WTC11 (cell line): Measurements from ENCODE around the gene ZBTB25. TPM values are rescaled to one million over a fixed set of nuclear protein-coding genes. Genes with fewer than 3 reads are reported as not detected.
A peak's percentile ranks its signal among the peaks of the same experiment; 100 is the strongest.

ENCODE experiments used
- ATAC-seq: fragments of 200-7000 bp; cut with Tn5 transposase; 2 replicates; pipeline ENCODE4 v1.10.0; 2021; ENCODE audit warnings: mild to moderate bottlenecking, moderate library complexity
- CTCF ChIA-PET: fragments of 300-600 bp; sonication (Branson Sonifier 250); formaldehyde crosslinking; loops from one replicate; lab custom pipeline; 2021; ENCODE audit warnings: antibody characterized with exemption; lab: Charles Lee
- POLR2A ChIA-PET: fragments of 350-600 bp; sonication (Branson Sonifier 250); formaldehyde crosslinking; loops from one replicate; lab custom pipeline; 2021; ENCODE audit warnings: antibody characterized with exemption; lab: Charles Lee
- DNase-seq: peaks from one replicate; pipeline ENCODE4 v3.0.0; 2021; ENCODE audit warnings: low spot score
- H3K27ac Mint-ChIP-seq: 2 replicates; pipeline ENCODE4 v1.8.0; 2021; ENCODE audit warnings: mixed read lengths
- H3K27me3 Mint-ChIP-seq: 2 replicates; pipeline ENCODE4 v1.8.0; 2021; ENCODE audit warnings: low read depth, mild to moderate bottlenecking, moderate library complexity, mixed read lengths
- H3K36me3 Mint-ChIP-seq: 2 replicates; pipeline ENCODE4 v1.8.0; 2021; ENCODE audit warnings: mixed read lengths
- H3K4me1 Mint-ChIP-seq: 2 replicates; pipeline ENCODE4 v1.8.0; 2022; ENCODE audit warnings: mixed read lengths
- H3K4me3 Mint-ChIP-seq: 2 replicates; pipeline ENCODE4 v1.8.0; 2021; ENCODE audit warnings: mild to moderate bottlenecking, moderate library complexity, mixed read lengths
- H3K9me3 Mint-ChIP-seq: 2 replicates; pipeline ENCODE4 v1.8.0; 2021; ENCODE audit warnings: mixed read lengths
- ATF2 ChIP-seq: sonication (generic); formaldehyde crosslinking; IDR thresholded peaks from 2 replicates; pipeline ENCODE4 v1.8.1; 2022; ENCODE audit warnings: low read depth, missing genetic modification reagents, borderline replicate concordance
- CBFB ChIP-seq: sonication (generic); formaldehyde crosslinking; IDR thresholded peaks from 2 replicates; pipeline ENCODE4 v1.8.1; 2022; ENCODE audit warnings: mild to moderate bottlenecking, low read depth, missing genetic modification reagents
- CDX4 ChIP-seq: fragments of 250-450 bp; sonication (Bioruptor Pico); IDR thresholded peaks from 2 replicates; pipeline ENCODE4 v1.9.0; 2021; ENCODE audit warnings: moderate library complexity, mild to moderate bottlenecking, inconsistent platforms, borderline replicate concordance
- CREM ChIP-seq: sonication (generic); formaldehyde crosslinking; IDR thresholded peaks from 2 replicates; pipeline ENCODE4 v1.8.1; 2022; ENCODE audit warnings: mild to moderate bottlenecking, missing genetic modification reagents, moderate library complexity
- CTCF ChIP-seq: fragments of 200-600 bp; IDR thresholded peaks from 2 replicates; pipeline ENCODE4 v1.8.0; 2022; ENCODE audit warnings: antibody characterized with exemption
- E2F1 ChIP-seq: sonication (generic); formaldehyde crosslinking; IDR thresholded peaks from 2 replicates; pipeline ENCODE4 v1.8.0; 2022; ENCODE audit warnings: mild to moderate bottlenecking, missing genetic modification reagents
- ERG ChIP-seq: fragments of 250-450 bp; sonication (Bioruptor Pico); IDR thresholded peaks from 2 replicates; pipeline ENCODE4 v1.8.0; 2021; ENCODE audit warnings: mild to moderate bottlenecking
- KAT7 ChIP-seq: sonication (generic); formaldehyde crosslinking; IDR thresholded peaks from 2 replicates; pipeline ENCODE4 v1.8.1; 2023; ENCODE audit warnings: missing genetic modification reagents, mild to moderate bottlenecking, borderline replicate concordance
- NFE2L1 ChIP-seq: sonication (generic); formaldehyde crosslinking; IDR thresholded peaks from 2 replicates; pipeline ENCODE4 v1.8.1; 2023; ENCODE audit warnings: missing genetic modification reagents
- NFYB ChIP-seq: sonication (generic); formaldehyde crosslinking; conservative IDR thresholded peaks from 2 replicates; pipeline ENCODE4 v1.8.0; 2022; ENCODE audit warnings: low read depth, missing genetic modification reagents
- NR2C2 ChIP-seq: sonication (generic); formaldehyde crosslinking; IDR thresholded peaks from 2 replicates; pipeline ENCODE4 v1.8.0; 2022; ENCODE audit warnings: mild to moderate bottlenecking, missing genetic modification reagents
- OVOL2 ChIP-seq: fragments of 250-450 bp; sonication (Bioruptor Pico); IDR thresholded peaks from 2 replicates; pipeline ENCODE4 v1.9.0; 2021; ENCODE audit warnings: mild to moderate bottlenecking, borderline replicate concordance
- PRDM15 ChIP-seq: sonication (generic); formaldehyde crosslinking; IDR thresholded peaks from 2 replicates; pipeline ENCODE4 v1.8.0; 2022; ENCODE audit warnings: missing genetic modification reagents
- PRRX2 ChIP-seq: fragments of 250-450 bp; sonication (Bioruptor Pico); IDR thresholded peaks from 2 replicates; pipeline ENCODE4 v1.8.0; 2021; ENCODE audit warnings: mild to moderate bottlenecking
- SP1 ChIP-seq: sonication (generic); formaldehyde crosslinking; conservative IDR thresholded peaks from 2 replicates; pipeline ENCODE4 v1.8.1; 2022; ENCODE audit warnings: missing genetic modification reagents
- ZBTB21 ChIP-seq: sonication (generic); formaldehyde crosslinking; IDR thresholded peaks from 2 replicates; pipeline ENCODE4 v1.8.1; 2023; ENCODE audit warnings: mild to moderate bottlenecking, missing genetic modification reagents, borderline replicate concordance
- ZMAT4 ChIP-seq: fragments of 250-450 bp; sonication (Bioruptor Pico); IDR thresholded peaks from 2 replicates; pipeline ENCODE4 v1.9.0; 2021; ENCODE audit warnings: mild to moderate bottlenecking
- ZNF121 ChIP-seq: sonication (generic); formaldehyde crosslinking; IDR thresholded peaks from 2 replicates; pipeline ENCODE4 v1.8.0; 2023; ENCODE audit warnings: missing genetic modification reagents
- ZNF263 ChIP-seq: sonication (generic); formaldehyde crosslinking; IDR thresholded peaks from 2 replicates; pipeline ENCODE4 v1.8.1; 2022; ENCODE audit warnings: low read depth, mild to moderate bottlenecking, moderate library complexity, missing genetic modification reagents
- ZSCAN18 ChIP-seq: fragments of 250-450 bp; sonication (Bioruptor Pico); IDR thresholded peaks from 2 replicates; pipeline ENCODE4 v2.1.2; 2022; ENCODE audit warnings: mild to moderate bottlenecking, moderate library complexity
- total RNA-seq: library from RNA; stranded (reverse); gene quantifications from 3 replicates; pipeline ENCODE4 v1.2.3, GENCODE V29; 2021

The ZBTB25 gene
- total RNA-seq, 1 experiment from 2014 or later, result 11.9 TPM

GRCh38 chr14:64550621-64551333, 47.1 kb upstream of the ZBTB25 start:
- TF ChIP-seq ZMAT4 (CRISPR knock-in tag) (no peak), PRRX2 (CRISPR knock-in tag) (no peak), OVOL2 (CRISPR knock-in tag) (no peak), KAT7 (CRISPR knock-in tag) (no peak), CBFB (CRISPR knock-in tag) (no peak), ZBTB21 (CRISPR knock-in tag) (no peak), SP1 (no peak), NFE2L1 (no peak), ZNF263 (no peak), ZNF121 (CRISPR knock-in tag) (no peak), ERG (CRISPR knock-in tag) (no peak), ATF2 (no peak), CTCF (no peak), NFYB (CRISPR knock-in tag) (no peak), ZSCAN18 (CRISPR knock-in tag) (no peak)
- Mint-ChIP-seq H3K4me3 (peak overlapping the region; percentile 62), H3K36me3 (no peaks in the 10 kb centered on the region; the same call in 1 of the 2 replicates), H3K9me3 (no peaks in the 10 kb centered on the region), H3K27ac (no peak overlapping the region), H3K4me1 (peaks cover 21% of the 10 kb centered on the region), H3K27me3 (peaks cover 31% of the 10 kb centered on the region)
- ChIA-PET POLR2A (interaction anchor here (1.0 kb wide), 1 partner anchor 11 kb away, joined by 3 read pairs; the partner anchor contains the start of gene HSPA2), CTCF (interaction anchor here (0.8 to 1.8 kb wide), 2 partner anchors 11 to 85 kb away, joined by 6 to 7 read pairs; partner anchors contain the start of gene HSPA2)
- ATAC-seq, result no peak
- no peak for DNase-seq

GRCh38 chr14:64549791-64550620, 46.4 kb upstream of the ZBTB25 start, which contains the start of gene PPP1R36:
Gene PPP1R36, plus strand, starts transcription at chr14:64549961. Its CDS starts 37 bp downstream, at chr14:64549998.
- H3K36me3 Mint-ChIP-seq, result no peaks in the 10 kb centered on the region; the same call in 1 of the 2 replicates
- no peak within 1 kb of the TSS for H3K27ac Mint-ChIP-seq
- DNase-seq, result peak; percentile 40
- ChIA-PET POLR2A (interaction anchor here (1.0 kb wide), 1 partner anchor 10 kb away, joined by 3 read pairs; the partner anchor contains the start of gene HSPA2), CTCF (interaction anchor here (0.8 to 1.8 kb wide), 2 partner anchors 10 to 86 kb away, joined by 6 to 7 read pairs; partner anchors contain the start of gene HSPA2)
- peaks cover 28% of the 10 kb centered on the region for H3K4me1 Mint-ChIP-seq
- H3K27me3 Mint-ChIP-seq, result peaks cover 31% of the 10 kb centered on the region
- no peaks in the 10 kb centered on the region for H3K9me3 Mint-ChIP-seq
- ATAC-seq, result peak; percentile 89
- peak within 1 kb of the TSS; percentile 62 for H3K4me3 Mint-ChIP-seq
- TF ChIP-seq NR2C2 (CRISPR knock-in tag), result no peak
- 0 out of 2 replicates have a peak, but pooled peaks have one; percentile 12 for TF ChIP-seq PRDM15 (CRISPR knock-in tag)
- TF ChIP-seq ZBTB21 (CRISPR knock-in tag), result peak; percentile 67; the same call in 1 of the 2 replicates
- TF ChIP-seq CREM (CRISPR knock-in tag), result peak; percentile 44; the same call in 1 of the 2 replicates
- no peak for TF ChIP-seq CDX4 (CRISPR knock-in tag)
- 0 out of 2 replicates have a peak, but pooled peaks have one; percentile 58 for TF ChIP-seq E2F1 (CRISPR knock-in tag)
- TF ChIP-seq OVOL2 (CRISPR knock-in tag), result no peak
